VCaP (cell line): ENCODE data around the gene DNASE1.
"Not testable (repeated sequence)": the region's sequence is repeated elsewhere in the genome, so short reads cannot be mapped to it uniquely, and the experiment has no call there.

Experiments
- H3K27ac ChIP-seq: fragments of 450-650 bp; 2 replicates; pipeline ENCODE4 v1.5.1; 2017
- CTCF ChIP-seq: fragments of 450-650 bp; conservative IDR thresholded peaks from 2 replicates; pipeline ENCODE4 v1.5.1; 2017; ENCODE audit warnings: mild to moderate bottlenecking, moderate library complexity

The DNASE1 gene

GRCh38 chr16:3652373-3653195 is 1.9 kb upstream of the DNASE1 start:
- TF ChIP-seq CTCF, result no peak
- no peak overlapping the region for H3K27ac ChIP-seq

GRCh38 chr16:3655030-3655395 is 522 bp downstream of the DNASE1 start:
- TF ChIP-seq CTCF, result no peak
- no peak overlapping the region; the same call in 1 of the 2 replicates for H3K27ac ChIP-seq

- no peak for TF ChIP-seq CTCF
- H3K27ac ChIP-seq, result no peak overlapping the region
Measured at GRCh38 chr16:3655396-3656159, 1.1 kb downstream of the DNASE1 start.

GRCh38 chr16:3656160-3656490 is 1.6 kb downstream of the DNASE1 start:
- H3K27ac ChIP-seq, result not testable (repeated sequence)

GRCh38 chr16:3656491-3657468 is 2.3 kb downstream of the DNASE1 start:
- H3K27ac ChIP-seq, result no peak overlapping the region
- TF ChIP-seq CTCF, result no peak

GRCh38 chr16:3659251-3659650 is 4.8 kb downstream of the DNASE1 start:
- no peak for TF ChIP-seq CTCF

GRCh38 chr16:3661311-3661710 is 6.8 kb downstream of the DNASE1 start:
- no peak for TF ChIP-seq CTCF
- no peak overlapping the region for H3K27ac ChIP-seq

More at GRCh38 chr16:3659251-3659650, 4.8 kb downstream of the DNASE1 start:
- H3K27ac ChIP-seq, result no peak overlapping the region; the same call in 1 of the 2 replicates
